HG03432 (cell line): ENCODE measurements around the gene LONP2.
A peak's percentile ranks its signal among the peaks of the same experiment; 100 is the strongest.
"Not testable (repeated sequence)": the region's sequence is repeated elsewhere in the genome, so short reads cannot be mapped to it uniquely, and the experiment has no call there.

Source experiments
- ATAC-seq: cut with Tn5 transposase; IDR thresholded peaks from one replicate; pipeline ENCODE4 v1.9.1; 2021; ENCODE audit warnings: mild to moderate bottlenecking, moderate library complexity; ENCODE audit not compliant: unreplicated experiment

Gene LONP2

DNA sequence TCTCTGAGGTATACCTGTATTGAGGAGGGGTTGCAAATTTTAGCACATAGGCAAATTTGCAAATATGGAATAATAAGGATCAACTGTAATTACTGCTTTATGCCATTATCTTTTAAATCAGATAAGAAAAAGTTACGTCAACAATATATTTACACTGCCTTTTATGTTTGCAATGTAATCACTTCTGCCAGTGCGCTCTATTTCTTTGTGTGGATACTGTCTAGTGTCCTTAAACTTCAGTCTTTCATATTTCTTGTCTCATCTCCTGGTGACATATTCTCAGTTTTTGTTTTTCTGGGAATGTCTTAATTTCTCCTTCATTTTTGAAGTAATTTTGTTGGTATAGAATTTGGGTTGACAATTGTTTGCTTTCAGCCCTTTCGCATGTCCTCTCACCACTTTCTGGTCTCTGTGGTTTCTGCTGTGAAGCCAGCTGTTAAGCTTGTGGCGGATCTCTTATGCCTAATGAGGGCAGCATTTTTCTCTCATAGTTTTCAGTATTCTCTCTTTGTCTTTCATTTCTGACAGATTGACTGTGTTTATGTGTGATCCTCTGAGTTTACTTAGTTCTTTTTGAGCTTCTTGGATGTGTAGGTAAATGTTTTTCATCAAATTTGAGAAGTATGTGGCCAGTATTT is 40.8 kb downstream of the LONP2 start:
- ATAC-seq = peak; percentile 68

DNA sequence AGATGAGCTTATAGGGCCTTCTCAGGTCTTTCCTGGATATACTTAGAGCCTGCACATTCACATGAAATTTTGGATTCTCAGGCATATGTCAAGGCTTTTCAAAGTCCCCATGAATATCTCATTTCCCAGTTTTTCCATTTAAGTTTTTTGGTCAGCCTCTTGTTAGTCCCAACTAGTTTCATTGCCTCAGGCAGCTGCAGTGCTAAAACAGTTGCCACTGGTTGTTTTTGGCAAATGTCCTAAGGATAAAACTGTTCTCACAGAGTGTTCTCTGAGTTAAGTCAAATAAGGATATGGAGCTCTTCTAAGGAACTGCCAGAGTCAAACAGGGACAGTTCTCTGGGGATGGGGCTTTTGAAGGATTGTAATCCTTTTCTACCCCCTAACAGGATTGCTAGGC is 43.1 kb downstream of the LONP2 start:
- no peak for ATAC-seq

DNA sequence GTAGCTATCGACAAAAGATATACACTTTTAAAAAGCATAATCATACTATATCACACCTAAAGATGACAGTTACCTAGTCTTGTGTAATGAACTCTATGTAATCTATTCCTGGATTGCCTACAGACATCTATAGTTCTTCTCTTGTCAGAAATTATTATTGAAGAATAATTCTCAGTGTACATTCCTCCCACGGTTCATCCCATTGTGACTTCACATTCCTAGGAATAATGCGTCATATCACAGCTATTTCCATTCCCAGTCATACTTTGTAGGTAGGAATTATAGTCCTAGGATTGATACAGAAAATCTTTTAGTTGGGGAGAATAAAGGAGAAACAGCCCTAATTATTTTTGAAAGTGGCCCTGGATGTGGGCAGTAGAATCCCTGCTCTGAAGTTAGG is 47.2 kb downstream of the LONP2 start:
- no peak for ATAC-seq

DNA sequence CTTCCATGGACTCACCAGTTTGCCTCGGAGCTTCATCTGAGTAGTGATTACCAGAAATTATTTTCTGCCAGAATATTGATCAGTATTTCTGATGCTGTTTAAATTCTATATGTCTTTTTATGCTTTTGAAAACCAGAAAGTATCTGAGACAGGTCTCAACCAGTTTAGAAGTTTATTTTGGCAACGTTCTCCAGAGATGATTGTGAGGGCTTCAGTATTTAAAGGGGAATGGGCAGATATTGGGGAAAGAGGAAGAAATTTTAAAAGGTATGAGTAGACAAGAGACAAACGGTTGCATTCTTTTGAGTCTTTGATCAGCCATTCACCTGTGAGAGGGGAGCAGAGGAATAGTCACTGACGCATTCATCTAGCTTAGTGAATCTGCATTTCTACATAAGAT is 47.7 kb downstream of the LONP2 start:
- ATAC-seq = no peak

DNA sequence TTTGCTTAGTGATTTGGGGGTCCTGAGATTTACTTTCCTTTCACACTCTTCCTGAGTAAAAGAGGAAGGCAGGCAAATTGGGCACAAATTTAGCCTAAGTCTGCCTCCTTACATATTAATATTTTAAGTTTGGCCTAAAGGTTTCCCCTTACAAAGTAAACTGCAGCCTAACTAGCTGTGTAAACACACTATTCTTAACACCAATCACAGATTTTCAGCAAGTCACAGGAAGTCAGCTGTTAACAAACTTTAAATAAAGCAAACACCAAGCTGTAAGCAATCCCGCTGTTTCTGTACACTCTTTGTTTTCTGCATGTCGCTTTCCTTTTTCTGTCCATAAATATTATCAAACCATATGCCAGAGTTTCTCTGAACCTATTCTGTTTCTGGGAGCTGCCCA is 48.4 kb downstream of the LONP2 start:
- no peak for ATAC-seq

DNA sequence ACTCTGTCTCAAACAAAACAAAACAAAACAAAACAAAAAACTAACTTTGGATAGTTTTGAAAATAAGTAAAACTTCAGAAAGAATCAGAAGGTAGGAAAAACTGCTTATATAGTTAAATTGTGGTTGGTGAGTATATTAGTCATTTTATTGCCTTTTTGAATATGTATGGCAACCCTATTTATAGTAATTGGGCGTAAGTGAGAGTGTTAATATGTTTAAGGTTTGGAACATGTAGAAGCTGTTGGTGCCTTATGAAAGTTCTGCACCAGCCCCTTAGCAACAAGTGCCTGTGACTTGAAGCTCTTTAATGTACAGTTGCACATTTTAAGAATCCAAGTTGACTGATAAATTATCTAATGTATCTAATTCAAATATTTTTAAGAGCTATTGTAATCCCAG is 50.6 kb downstream of the LONP2 start:
- ATAC-seq = no peak

DNA sequence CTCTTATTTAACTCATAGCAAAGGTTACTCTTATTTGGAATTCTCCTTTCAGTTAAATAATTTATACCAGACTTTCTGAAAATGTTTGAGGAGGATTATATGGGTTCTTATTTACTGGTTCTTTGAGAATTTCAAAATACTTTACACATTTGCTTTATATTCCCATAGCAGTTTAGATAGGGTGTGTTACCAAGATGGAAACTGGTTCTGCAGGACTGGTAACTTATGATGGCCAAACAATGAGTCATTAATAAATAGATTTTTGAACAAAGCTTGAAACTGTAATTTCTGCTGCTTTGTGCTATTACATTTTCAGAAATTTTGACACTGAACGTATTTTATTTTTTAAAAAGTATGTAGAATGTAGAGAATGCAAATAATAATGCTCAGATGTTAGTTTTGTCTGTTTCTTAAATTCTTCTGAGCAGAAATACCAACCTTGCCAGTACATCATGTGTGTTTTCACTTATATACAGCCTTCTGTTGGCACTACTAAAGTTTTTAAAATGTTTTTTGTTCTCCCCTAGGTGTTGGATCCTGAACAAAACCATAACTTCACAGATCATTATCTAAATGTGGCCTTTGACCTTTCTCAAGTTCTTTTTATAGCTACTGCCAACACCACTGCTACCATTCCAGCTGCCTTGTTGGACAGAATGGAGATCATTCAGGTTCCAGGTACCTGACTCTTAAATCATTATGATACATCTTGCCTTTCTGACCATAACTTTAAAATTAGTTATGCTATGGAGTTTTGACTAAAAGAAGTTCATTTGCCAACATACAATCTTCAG is 51.6 kb downstream of the LONP2 start:
- no peak for ATAC-seq

DNA sequence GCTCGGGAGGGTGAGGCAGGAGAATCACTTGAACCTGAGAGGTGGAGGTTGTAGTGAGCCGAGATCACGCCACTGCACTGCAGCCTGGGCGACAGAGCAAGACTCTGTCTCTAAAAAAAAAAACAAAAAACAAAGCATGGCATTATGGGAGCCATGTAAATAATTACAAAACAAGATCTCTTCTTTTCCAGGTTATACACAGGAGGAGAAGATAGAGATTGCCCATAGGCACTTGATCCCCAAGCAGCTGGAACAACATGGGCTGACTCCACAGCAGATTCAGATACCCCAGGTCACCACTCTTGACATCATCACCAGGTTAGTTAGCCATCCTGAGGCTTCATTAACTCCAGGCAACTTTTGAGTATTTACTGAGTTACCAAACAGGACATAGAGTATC is 55.4 kb downstream of the LONP2 start:
- ATAC-seq = no peak

DNA sequence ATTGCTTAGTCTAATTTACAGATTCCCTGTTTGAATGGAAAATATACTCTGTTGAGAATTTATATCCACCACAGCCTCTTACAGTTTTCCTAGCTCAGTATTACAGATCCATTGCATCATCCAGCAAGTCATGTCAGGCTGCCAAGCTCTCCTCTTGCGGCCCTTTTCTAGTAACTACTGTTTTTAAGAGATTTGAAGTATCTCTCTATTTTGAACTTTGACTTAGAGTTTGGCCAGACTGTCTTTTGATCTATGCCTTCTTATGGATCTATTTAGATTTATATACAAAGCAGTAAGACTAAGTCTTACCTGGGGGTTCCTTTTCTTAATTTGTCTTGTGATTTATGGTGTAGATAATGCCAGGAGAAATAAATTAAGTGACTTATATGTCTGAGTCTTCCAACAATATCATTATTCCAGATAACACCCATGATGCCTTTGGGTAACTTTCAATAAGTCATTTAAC is 56.3 kb downstream of the LONP2 start:
- no peak for ATAC-seq

DNA sequence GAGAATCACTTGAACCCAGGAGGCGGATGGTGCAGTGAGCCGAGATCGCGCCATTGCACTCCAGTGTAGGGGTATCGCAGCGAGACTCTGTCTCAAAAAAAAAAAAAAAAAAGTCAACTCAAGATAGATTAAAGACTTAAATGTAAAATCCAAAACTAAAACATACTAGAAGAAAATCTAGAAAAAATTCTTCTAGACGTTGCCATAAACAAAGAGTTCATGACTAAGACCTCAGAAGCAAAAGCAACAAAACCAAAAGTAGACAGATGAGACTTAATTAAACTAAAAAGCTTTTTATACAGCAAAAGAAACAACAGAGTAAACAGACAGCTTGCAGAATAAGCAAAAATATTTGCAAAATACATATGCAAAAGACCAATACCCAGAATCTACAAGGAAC is 64.4 kb downstream of the LONP2 start:
- no peak for ATAC-seq

DNA sequence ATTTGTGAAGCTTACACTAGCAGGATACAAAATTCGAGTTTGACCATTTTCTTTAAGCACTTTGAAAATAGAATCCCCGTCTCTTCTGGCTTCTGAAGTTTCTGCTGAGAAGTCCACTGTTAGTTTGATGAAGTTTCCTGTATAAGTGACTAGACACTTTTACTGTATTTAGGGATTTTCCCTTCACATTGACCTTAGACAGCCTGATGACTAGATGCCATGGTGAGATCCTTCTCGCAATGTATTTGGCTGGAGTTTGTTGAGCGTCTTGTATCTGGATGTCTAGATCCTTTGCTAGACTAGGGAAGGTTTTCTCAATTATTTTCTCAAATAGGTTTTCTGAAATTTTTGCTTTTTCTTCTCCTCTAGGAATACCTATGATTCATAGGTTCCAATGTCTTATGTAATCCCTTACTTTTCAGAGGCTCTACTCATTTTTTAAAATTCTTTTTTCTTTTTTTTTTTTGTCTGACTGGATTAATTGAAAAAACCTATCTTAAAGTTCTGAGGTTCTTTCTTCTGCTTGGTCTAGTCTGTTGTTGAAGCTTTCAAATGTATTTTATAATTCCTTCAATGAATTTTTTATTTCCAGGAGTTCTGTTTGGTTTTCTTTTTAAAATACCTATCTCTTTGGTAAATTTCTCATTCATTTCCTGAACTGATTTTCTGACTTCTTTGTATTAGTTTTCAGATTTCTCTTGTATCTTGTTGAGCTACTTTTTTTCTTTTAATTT is 67.0 kb downstream of the LONP2 start:
- no peak for ATAC-seq

DNA sequence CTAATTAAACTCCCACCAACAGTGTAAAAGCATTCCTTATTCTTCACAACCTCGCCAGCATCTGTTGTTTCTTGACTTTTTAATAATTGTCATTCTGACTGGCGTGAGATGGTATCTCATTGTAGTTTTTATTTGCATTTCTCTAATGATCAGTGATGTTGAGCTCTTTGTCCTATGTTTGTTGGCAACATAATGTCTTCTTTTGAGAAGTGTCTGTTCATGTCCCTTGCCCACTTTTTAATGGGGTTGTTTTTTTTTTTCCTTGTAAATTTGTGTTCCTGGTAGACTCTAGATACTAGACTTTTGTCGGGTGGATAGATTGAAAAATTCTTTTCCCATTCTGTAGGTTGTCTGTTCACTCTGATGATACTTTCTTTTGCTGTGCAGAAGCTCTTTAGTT is 69.8 kb downstream of the LONP2 start:
- ATAC-seq = not testable (repeated sequence)

DNA sequence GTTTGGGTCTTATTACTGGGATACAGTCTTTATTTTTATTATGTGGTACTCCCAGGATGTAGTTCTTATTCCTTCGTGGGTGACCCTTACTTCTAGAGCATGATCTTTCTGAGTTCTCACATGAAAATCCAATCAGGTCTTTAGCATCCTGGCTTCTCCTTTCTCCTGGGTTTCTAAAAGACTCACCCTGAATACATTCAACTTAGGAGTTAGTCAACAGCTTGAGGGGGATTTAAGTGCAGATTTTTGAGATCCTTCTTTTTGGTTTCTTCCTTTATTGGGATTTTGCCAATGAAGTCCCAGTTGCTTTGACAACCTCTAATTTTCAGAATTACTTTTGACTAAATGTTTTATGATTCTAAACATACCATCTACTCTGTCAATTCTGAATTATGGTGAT is 72.9 kb downstream of the LONP2 start:
- no peak for ATAC-seq

DNA sequence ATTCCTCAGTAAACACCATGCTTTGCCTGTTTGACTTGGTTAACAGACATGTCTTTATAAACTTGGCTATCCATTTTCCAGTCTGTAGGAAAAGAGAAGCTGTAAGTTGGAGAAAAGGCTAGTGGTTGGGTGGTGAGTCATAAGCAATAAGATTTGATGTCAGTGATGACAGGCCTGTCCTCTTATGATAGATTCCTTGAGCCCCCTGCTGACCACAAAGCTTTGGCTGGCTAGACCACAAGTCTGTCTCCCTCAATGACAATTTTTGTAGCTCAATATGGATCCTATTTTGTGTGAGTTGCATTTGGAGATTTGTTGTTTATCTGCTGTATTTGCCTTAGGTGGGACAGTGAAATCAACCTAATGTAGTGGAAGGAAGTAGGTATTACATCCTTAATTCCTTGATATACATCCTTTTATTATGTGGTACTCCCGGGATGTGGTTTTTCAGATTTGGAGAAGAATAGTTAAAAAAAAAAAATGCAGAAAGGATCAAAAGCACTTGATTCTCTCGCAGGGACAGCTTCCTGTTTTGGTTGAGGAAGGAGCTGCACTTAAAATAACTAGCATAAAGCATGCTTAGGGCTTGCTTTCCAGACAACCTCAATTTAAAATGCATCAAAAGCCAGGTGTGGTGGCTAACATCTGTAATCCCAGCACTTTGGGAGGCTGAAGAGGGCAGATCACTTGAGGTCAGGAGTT is 73.7 kb downstream of the LONP2 start:
- no peak for ATAC-seq

DNA sequence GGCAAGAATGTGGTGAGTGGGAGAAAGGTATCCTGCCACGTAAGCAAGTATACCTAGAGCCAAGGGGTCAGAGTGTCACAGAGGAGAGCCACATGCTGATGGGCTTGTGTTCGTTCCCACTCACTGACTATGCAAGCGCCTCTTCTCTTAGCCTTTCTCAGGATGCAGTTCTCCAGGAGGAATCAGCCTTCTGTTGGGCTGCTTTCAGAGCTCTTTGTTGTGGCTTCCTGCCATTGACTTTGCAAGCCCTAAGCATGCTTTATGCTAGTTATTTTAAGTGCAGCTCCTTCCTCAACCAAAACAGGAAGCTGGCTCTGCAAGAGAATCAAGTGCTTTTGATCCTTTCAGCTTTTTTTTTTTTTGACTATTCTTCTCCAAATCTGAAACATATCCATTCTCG is 74.5 kb downstream of the LONP2 start:
- peak; percentile 68 for ATAC-seq

DNA sequence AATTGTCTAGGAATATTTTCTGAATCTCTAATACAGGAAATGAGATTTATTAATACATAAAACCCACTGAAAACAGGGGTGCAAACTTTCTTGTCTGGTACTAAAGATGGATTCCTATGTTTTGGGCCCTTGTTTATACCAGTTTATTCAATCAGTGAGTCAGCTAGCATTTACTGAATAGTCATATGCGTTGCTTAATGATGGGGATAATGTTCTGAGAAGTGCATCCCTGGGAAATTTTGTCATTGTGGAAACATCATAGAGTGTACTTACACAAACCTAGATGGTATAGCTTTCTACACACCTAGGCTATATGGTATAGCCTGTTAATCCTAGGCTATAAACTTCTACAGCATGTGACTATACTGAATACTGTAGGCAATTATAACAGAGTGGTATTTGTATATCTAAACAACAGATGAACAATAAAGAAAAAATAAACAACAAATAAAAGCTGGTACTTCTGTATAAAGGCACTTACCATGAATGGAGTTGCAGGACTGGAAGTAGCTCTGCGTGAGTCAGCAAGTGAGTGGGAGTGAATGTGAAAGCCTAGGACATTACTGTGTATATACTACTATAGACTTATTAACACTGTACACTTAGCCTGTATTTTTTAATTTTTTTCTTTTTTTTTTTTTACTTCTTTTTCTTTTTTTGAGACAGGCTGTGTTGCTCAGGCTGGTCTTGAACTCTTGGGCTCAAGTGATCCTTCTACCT is 77.4 kb downstream of the LONP2 start:
- no peak for ATAC-seq

DNA sequence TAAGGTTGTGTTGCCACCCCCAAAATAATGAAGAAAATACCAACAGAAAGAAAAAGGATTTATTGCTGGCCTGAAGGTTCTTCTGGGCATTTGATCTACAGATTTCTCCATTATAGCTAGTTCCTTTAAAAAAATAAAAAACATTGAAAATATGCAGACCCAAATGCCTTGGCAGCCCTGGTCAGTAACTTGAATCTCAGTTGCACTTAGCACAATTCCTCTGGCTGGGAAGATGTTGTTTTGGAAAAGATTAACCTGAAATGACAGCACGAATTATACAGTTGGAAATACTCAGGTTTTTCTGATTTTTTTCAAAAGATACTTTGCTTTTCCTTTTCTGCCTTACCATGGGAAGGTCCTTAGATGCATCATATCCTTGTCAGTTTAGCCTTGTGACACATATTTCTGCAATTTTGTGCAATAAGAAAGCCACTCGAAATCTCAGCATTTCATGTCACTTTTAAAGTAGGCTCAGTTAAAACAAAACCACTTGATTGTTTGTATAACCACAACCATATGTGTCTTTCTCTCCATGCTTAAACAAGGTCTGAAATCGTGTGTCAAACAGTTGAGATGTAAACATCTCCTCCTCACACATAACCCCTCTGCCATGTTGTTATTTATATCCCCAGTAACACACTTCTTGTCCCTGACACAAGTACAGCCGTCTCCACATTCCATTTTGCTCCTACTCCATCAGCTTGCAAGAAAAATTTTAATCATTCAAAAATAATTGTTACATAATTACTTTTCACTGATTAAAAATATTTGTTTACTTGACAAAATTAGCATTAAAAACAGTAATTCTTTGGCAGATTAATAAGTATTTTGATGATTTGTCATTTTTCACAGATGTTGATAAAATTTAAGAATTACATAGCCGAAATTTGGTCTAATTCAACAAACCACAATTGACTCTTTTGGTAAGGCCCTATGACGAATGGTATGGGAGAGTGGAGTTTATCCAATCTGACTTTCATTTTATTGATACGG is 80.0 kb downstream of the LONP2 start:
- no peak for ATAC-seq

DNA sequence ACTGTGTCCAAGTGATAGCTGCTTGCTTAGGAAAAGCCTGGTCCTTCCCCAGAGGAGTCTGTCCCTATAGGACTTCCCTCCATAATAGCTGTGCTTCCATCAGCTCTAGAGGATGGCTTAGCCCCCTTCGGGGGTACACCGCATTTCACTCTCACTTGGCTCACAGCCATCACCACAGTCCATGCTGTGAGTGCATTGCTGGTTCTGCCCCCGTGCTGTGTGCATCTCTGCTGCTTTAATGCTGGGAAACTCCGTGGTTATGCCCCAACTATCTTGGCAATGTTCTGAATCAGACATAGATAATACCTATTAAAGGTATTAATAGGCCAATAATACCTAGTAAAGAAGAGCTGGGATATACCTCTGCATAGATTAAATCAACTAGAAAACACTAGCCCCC is 82.8 kb downstream of the LONP2 start:
- no peak for ATAC-seq

DNA sequence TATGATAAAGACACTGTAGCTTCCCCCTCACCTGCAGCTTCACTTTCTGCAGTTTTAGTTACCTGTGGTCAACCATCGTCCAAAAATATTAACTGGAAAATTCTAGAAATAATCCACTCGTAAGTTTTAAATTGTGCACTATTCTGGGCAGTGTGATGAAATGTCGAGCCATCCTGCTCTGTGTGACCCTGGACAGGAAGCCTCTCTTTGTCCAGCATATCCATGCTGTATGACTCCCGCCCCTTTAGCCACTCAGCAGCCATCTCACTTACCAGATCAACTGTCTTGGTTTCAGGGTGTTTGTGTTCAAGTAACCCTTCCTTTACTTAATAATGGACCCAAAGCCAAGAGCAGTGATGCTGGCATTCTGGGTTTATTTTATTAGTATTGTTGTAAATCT is 85.0 kb downstream of the LONP2 start:
- ATAC-seq = no peak
